Measurements from ENCODE around the gene TP53I11.

GRCh38 chr11:44886790-44887140 is 63.9 kb downstream of the TP53I11 start:
- TF ChIP-seq CTCF (IDR thresholded peaks at IDR 0.05) (no peak), POLR2A (IDR thresholded peaks at IDR 0.05) (no peak)

Data from body of pancreas (tissue), 4 donors.